ENCODE measurements around the gene TTYH1. TPM values are rescaled to one million over a fixed set of nuclear protein-coding genes. Genes with fewer than 3 reads are reported as not detected.

The TTYH1 gene
- total RNA-seq, 4 donors from 2014 or later, result 0.41 TPM; not detected in 3

DNA sequence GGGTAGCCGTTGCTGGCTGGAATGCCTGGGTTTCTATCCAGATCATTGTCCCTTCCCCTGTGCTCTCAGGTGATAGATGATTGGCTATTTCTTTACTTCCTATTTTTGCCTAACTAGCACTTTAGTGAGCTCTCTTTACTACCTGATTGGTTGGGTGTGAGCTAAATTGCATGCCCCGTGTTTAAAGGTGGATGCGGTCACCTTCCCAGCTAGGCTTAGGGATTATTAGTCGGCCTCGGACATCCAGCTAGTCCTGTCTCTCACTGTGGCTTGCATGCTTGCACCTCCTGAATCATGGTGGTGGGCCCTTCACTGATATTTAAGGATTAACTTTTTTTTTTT lies 10.1 kb downstream of the TTYH1 start:
- peaks cover 1 to 4% of the 10 kb centered on the region in 2 donors for H3K4me1 ChIP-seq
- H3K9me3 ChIP-seq, result no peaks in the 10 kb centered on the region
- intact Hi-C loops (cut with DNase I; ENCODE audit: low total_unique reads) (no loop called here), in situ Hi-C loops (cut with MboI; ENCODE audit: low sequenced_read_pairs in 4 of 4) (no loop called here)
- H3K27me3 ChIP-seq, result peaks cover 46 to 64% (median 51%) of the 10 kb centered on the region in 3 donors
- no peak for TF ChIP-seq POLR2A (IDR thresholded peaks at IDR 0.05)
- TF ChIP-seq, protein P1, sequence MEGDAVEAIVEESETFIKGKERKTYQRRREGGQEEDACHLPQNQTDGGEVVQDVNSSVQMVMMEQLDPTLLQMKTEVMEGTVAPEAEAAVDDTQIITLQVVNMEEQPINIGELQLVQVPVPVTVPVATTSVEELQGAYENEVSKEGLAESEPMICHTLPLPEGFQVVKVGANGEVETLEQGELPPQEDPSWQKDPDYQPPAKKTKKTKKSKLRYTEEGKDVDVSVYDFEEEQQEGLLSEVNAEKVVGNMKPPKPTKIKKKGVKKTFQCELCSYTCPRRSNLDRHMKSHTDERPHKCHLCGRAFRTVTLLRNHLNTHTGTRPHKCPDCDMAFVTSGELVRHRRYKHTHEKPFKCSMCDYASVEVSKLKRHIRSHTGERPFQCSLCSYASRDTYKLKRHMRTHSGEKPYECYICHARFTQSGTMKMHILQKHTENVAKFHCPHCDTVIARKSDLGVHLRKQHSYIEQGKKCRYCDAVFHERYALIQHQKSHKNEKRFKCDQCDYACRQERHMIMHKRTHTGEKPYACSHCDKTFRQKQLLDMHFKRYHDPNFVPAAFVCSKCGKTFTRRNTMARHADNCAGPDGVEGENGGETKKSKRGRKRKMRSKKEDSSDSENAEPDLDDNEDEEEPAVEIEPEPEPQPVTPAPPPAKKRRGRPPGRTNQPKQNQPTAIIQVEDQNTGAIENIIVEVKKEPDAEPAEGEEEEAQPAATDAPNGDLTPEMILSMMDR (IDR thresholded peaks at IDR 0.05 in 4 of 5, conservative IDR thresholded peaks at IDR 0.05 in 1 of 5), result no peak
- DNase-seq (no peak), ATAC-seq (no peak)
- no peaks in the 10 kb centered on the region for H3K36me3 ChIP-seq
- no peak overlapping the region for H3K27ac ChIP-seq
- no peak overlapping the region for H3K4me3 ChIP-seq

DNA sequence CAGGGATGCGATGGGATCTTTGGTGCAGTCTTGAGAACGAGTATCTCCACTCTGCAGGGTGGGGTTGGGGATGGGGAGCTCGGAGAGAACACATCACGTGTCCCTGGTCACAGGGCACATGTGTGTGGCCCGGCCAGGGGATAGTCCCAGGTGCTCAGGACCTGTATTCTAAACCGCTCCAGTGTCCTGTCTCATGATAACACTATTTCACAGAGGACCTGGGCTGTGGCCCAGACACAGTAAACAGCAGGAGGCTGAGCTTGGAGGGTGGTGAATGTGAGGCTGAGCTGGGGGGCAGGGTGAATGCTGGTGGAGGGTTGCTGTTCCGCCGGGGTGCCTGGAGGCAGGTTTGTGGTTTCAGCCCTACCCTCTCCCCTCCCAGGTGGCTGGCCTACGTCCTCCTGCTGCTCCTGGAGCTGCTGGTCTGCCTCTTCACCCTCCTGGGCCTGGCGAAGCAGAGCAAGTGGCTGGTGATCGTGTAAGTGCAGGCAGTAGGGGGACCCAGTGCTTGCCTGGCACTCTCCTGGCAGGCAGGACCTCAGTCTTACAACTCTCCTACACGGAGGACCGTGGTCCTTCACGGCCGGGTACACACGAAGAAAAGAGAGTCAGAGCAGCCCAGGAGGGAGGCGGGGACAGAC lies 11.1 kb downstream of the TTYH1 start:
- no peak for DNase-seq
- Histone ChIP-seq H3K4me1 (peaks cover 12 to 13% of the 10 kb centered on the region in 2 donors), H3K4me3 (no peak overlapping the region), H3K9me3 (no peaks in the 10 kb centered on the region), H3K36me3 (no peaks in the 10 kb centered on the region), H3K27ac (no peak overlapping the region), H3K27me3 (peaks cover 42 to 66% (median 49%) of the 10 kb centered on the region in 3 donors)
- in situ Hi-C loops (cut with MboI; ENCODE audit: low sequenced_read_pairs in 4 of 4), result no loop called here
- TF ChIP-seq POLR2A (IDR thresholded peaks at IDR 0.05), result no peak
- TF ChIP-seq, protein P1 (IDR thresholded peaks at IDR 0.05 in 4 of 5, conservative IDR thresholded peaks at IDR 0.05 in 1 of 5), result no peak
- intact Hi-C loops (cut with DNase I; ENCODE audit: low total_unique reads), result no loop called here
- no peak for ATAC-seq

DNA sequence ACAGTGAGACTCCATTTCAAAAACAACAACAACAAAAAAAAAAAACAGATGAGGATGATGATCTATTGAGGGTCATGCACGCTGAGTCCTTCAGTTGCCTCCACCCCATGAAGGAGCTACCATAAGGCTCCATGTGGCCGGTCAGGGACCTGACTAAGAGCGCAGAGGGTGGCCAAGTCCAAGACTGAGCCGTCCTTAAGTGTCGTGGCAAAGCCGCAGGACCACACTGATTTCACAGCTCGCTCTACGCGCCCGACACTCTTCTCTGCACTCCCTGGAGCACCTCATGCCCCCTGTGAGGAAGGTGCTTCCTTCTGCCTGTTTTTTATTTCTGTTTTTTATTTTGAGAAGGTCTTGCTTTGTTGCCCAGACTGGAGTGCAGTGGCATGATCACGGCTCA lies 12.3 kb downstream of the TTYH1 start:
- Histone ChIP-seq H3K36me3 (no peaks in the 10 kb centered on the region), H3K4me3 (no peak overlapping the region), H3K4me1 (peaks cover 12 to 15% of the 10 kb centered on the region in 2 donors), H3K27ac (no peak overlapping the region), H3K27me3 (peaks cover 43 to 68% (median 43%) of the 10 kb centered on the region in 3 donors), H3K9me3 (no peaks in the 10 kb centered on the region)
- in situ Hi-C loops (cut with MboI; ENCODE audit: low sequenced_read_pairs in 4 of 4) (no loop called here), intact Hi-C loops (cut with DNase I; ENCODE audit: low total_unique reads) (no loop called here)
- ATAC-seq (no peak), DNase-seq (no peak)
- TF ChIP-seq POLR2A (IDR thresholded peaks at IDR 0.05), result no peak
- TF ChIP-seq, protein P1 (IDR thresholded peaks at IDR 0.05 in 4 of 5, conservative IDR thresholded peaks at IDR 0.05 in 1 of 5), result no peak

DNA sequence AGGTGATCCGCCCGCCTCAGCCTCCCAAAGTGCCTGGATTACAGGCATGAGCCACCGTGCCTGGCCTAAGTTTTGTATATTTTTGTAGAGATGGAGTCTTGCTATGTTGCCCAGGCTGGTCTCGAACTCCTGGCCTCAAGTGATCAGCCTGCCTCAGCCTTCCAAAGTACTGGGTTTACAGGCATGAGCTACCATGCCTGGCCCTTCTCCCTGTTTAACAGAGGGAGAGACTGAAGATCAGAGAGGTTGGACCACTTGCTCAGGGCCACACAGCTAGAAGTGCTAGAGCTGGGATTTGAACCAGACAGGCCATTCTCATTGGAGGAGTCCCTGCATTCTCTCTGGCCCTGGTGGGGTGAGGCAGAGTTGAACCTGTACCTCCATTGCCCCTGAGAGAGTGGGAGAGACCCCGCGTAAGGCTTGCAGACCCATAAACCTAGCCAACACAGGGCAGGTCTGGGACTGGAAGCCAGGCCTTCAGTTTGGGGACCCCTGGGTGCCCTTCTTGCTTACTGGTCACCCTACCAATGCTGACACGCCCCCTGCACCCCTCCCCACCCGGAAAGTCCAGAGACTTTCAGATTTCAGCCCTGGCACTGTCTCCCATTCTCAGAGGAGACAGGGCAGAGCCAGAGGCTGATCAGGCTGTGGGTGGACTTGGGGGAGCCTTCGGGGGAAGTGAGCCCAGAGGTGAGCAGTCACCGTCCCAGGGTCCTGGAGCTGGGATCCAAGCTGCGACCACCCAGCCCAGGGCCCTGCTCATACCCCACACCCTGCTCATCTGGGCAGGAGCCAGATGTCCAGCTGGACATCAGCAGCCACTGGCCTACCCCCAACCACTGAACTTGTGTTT lies 13.3 kb downstream of the TTYH1 start:
- in situ Hi-C loops (cut with MboI; ENCODE audit: low sequenced_read_pairs in 4 of 4) (no loop called here), intact Hi-C loops (cut with DNase I; ENCODE audit: low total_unique reads) (no loop called here)
- no peak overlapping the region for H3K4me3 ChIP-seq
- peaks cover 12 to 15% of the 10 kb centered on the region in 2 donors for H3K4me1 ChIP-seq
- DNase-seq (no peak), ATAC-seq (no peak)
- H3K27ac ChIP-seq, result no peak overlapping the region
- no peaks in the 10 kb centered on the region for H3K9me3 ChIP-seq
- no peaks in the 10 kb centered on the region for H3K36me3 ChIP-seq
- peaks cover 40 to 63% (median 43%) of the 10 kb centered on the region in 3 donors for H3K27me3 ChIP-seq
- TF ChIP-seq POLR2A (IDR thresholded peaks at IDR 0.05), result no peak
- TF ChIP-seq, protein P1 (IDR thresholded peaks at IDR 0.05 in 4 of 5, conservative IDR thresholded peaks at IDR 0.05 in 1 of 5), result no peak
